ENCODE measurements around the gene COL4A2. TPM values are rescaled to one million over a fixed set of nuclear protein-coding genes. Genes with fewer than 3 reads are reported as not detected.

COL4A2 gene
- total and polyA plus RNA-seq, 9 donors: 59.5 to 171 (median 136) TPM

DNA sequence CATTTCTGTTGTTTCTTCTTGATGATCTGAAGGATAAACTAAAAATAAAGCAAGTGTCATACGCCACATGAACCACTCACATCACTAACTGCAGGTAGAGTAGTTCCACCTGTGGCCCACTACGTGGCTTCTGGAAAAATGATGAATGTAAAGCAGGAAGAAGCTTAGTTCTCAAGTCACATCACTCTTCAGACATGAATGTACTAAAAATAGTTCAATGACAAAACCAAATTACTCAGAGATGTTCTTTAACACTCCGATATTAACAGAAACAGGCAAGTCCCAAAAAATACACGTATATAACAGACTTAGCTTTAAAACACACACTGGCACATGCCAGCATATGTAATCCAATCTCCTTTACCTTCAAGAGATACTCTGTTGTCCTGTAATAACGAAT lies 232.8 kb downstream of the COL4A2 start:
- H3K9me3 ChIP-seq: no peaks in the 10 kb centered on the region
- TF ChIP-seq POLR2A (IDR thresholded peaks at IDR 0.05): no peak
- TF ChIP-seq, protein P1, sequence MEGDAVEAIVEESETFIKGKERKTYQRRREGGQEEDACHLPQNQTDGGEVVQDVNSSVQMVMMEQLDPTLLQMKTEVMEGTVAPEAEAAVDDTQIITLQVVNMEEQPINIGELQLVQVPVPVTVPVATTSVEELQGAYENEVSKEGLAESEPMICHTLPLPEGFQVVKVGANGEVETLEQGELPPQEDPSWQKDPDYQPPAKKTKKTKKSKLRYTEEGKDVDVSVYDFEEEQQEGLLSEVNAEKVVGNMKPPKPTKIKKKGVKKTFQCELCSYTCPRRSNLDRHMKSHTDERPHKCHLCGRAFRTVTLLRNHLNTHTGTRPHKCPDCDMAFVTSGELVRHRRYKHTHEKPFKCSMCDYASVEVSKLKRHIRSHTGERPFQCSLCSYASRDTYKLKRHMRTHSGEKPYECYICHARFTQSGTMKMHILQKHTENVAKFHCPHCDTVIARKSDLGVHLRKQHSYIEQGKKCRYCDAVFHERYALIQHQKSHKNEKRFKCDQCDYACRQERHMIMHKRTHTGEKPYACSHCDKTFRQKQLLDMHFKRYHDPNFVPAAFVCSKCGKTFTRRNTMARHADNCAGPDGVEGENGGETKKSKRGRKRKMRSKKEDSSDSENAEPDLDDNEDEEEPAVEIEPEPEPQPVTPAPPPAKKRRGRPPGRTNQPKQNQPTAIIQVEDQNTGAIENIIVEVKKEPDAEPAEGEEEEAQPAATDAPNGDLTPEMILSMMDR (IDR thresholded peaks at IDR 0.05): no peak
- TF ChIP-seq EP300 (IDR thresholded peaks at IDR 0.05): no peak
- no peak overlapping the region for H3K4me3 ChIP-seq
- intact Hi-C loops (cut with DNase I): no loop called here
- peaks cover 18% of the 10 kb centered on the region for H3K4me1 ChIP-seq (ENCODE audit: insufficient read depth)
- no peaks in the 10 kb centered on the region for H3K36me3 ChIP-seq
- H3K27me3 ChIP-seq: no peaks in the 10 kb centered on the region
- no peak for DNase-seq
- H3K27ac ChIP-seq: no peak overlapping the region
- 84 to 85% (median 85%) methylated on average over 5 of the region's 5 CpGs for WGBS, 3 donors

DNA sequence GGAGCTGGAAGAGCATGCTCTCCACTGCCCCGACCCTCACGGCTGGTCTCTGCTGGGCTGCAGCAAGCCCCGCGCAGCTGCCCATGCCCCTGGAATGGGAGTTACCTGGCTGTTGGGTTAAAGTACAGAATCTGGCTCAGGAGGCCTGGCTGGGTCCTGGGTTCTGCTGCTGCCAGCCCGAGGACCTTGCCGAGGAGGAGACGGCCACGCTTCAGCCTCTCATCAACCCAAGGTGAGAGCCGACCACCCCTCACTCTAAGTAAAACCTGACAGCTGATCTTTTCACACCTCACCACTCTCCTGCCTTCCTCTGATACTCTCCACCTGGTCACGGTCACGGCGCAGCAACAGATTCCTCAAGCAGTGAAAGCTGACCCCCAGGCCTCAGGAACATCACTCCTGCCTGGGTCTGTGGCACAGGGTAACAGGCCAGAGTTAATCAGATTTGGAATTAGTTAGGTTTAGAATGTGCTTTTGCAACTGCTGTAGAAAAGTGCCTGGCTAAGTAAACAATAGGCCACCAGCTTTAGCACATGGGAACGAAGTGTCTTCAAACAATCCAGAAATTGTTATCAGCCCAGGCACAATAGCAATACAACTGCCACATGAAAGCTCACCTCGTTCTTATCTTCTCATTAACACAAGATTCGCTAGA lies 233.9 kb downstream of the COL4A2 start:
- DNase-seq: no peak
- Histone ChIP-seq H3K27ac (peak overlapping the region in 1 of 2 donors; percentile 16), H3K9me3 (no peaks in the 10 kb centered on the region), H3K4me1 (ENCODE audit: insufficient read depth) (peaks cover 18% of the 10 kb centered on the region), H3K4me3 (no peak overlapping the region), H3K27me3 (no peaks in the 10 kb centered on the region), H3K36me3 (no peaks in the 10 kb centered on the region)
- intact Hi-C loops (cut with DNase I): no loop called here
- 62 to 72% (median 63%) methylated on average over 15 of the region's 15 CpGs for WGBS, 3 donors
- TF ChIP-seq EP300 (IDR thresholded peaks at IDR 0.05) (no peak), POLR2A (IDR thresholded peaks at IDR 0.05) (no peak)
- TF ChIP-seq, protein P1 (IDR thresholded peaks at IDR 0.05): no peak

- Histone ChIP-seq H3K4me1 (ENCODE audit: insufficient read depth) (peaks cover 19% of the 10 kb centered on the region), H3K27ac (peak overlapping the region in 1 of 2 donors; percentile 16), H3K36me3 (no peaks in the 10 kb centered on the region), H3K4me3 (no peak overlapping the region), H3K9me3 (no peaks in the 10 kb centered on the region), H3K27me3 (no peaks in the 10 kb centered on the region)
- TF ChIP-seq EP300 (IDR thresholded peaks at IDR 0.05) (no peak), POLR2A (IDR thresholded peaks at IDR 0.05) (no peak)
- TF ChIP-seq, protein P1 (IDR thresholded peaks at IDR 0.05): no peak
- no peak for DNase-seq
- intact Hi-C loops (cut with DNase I): no loop called here
- 18 to 48% (median 22%) methylated on average over 4 of the region's 4 CpGs for WGBS, 3 donors
Measured at GRCh38 chr13:110541526-110541920, 234.4 kb downstream of the COL4A2 start.

DNA sequence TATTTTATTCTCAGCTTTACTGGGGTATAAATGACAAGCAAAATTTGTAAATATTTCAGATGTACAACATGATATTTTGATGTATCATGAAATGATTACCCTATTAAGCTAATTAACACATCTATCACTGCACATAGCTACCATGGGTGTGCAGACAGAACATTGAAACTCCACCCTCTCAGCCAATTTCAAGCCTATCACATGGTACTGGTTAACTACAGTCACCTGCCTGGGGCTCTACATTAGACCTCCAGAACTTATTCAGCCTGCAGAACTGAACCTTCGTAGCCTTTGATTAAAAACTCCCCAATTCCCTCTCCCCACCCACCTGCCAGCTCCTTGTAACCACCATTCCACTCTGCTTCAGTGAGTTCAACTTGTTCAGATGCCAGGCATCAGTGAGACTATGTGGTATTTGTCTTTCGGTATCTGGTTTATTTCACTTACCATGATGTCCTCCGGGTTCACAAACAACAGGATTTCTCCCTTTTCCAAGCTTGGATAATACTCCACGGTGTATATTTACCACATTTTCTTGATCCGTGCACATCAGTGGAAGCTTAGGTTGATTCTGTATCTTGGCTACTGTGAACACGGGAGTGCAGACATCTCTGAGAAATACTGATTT lies 235.2 kb downstream of the COL4A2 start:
- no peak for DNase-seq
- no peak overlapping the region for H3K4me3 ChIP-seq
- no peaks in the 10 kb centered on the region for H3K9me3 ChIP-seq
- intact Hi-C loops (cut with DNase I): no loop called here
- no peaks in the 10 kb centered on the region for H3K36me3 ChIP-seq
- peaks cover 22% of the 10 kb centered on the region for H3K4me1 ChIP-seq (ENCODE audit: insufficient read depth)
- 57 to 64% (median 57%) methylated on average over 6 of the region's 6 CpGs for WGBS, 3 donors
- TF ChIP-seq, protein P1 (IDR thresholded peaks at IDR 0.05): no peak
- TF ChIP-seq EP300 (IDR thresholded peaks at IDR 0.05) (no peak), POLR2A (IDR thresholded peaks at IDR 0.05) (no peak)
- no peaks in the 10 kb centered on the region for H3K27me3 ChIP-seq
- H3K27ac ChIP-seq: no peak overlapping the region

All from ovary (tissue), 9 donors.